ENCODE results near the gene THOC2. TPM values are rescaled to one million over a fixed set of nuclear protein-coding genes. Genes with fewer than 3 reads are reported as not detected.
"Not testable (repeated sequence)": the region's sequence is repeated elsewhere in the genome, so short reads cannot be mapped to it uniquely, and the experiment has no call there.

The THOC2 gene
- total RNA-seq, 1 experiment from 2014 or later = 43.3 TPM

DNA sequence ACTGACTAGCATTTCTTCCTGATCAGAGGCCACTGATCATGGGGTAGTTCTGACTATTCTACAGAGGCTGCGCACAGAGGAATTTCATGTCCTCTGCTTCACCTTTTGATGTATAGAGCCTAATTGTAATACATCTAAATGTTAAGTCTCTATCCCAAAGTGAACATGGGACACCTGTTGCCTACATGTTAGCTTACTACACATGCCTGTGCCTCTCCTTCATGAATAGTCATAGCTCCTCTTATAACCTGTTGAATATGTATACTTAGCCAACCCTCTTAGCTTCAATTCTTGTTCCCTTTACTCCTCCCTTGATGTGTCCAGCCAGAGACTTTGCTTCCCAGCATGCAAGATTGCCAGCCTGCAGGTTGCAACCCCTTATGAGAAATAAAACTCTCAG lies 9.6 kb upstream of the THOC2 start:
- Histone ChIP-seq H3K4me3 (ENCODE audit: insufficient read depth, low read depth, low read length) (no peak overlapping the region), H3K36me3 (replicated peaks; ENCODE audit: control insufficient read depth, insufficient read depth, low read length) (no peaks in the 10 kb centered on the region), H3K27me3 (ENCODE audit: control insufficient read depth, insufficient read depth, low read length) (no peaks in the 10 kb centered on the region)
- no peak for DNase-seq

DNA sequence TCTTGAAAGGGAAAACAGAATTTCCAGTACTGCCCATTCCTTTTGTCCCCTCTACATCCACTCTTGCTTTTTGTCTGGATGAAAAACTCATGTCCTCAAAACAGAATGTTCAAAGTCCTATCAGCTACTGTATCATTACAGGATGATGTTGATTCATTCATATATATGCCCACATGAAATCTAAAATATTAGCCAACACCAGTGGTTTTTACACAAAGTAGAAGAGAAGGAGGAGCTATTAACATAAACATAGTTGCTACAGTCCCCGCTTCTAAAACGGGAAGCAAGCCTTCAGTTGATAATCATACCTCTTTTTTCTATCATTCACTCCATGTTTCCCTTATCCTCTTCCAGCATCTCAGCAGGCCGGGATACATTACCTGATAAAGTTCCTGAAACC lies 7.7 kb upstream of the THOC2 start:
- no peak for DNase-seq
- H3K4me3 ChIP-seq (ENCODE audit: insufficient read depth, low read depth, low read length) = no peak overlapping the region
- H3K27me3 ChIP-seq (ENCODE audit: control insufficient read depth, insufficient read depth, low read length) = no peaks in the 10 kb centered on the region
- no peaks in the 10 kb centered on the region for H3K36me3 ChIP-seq (replicated peaks; ENCODE audit: control insufficient read depth, insufficient read depth, low read length)

DNA sequence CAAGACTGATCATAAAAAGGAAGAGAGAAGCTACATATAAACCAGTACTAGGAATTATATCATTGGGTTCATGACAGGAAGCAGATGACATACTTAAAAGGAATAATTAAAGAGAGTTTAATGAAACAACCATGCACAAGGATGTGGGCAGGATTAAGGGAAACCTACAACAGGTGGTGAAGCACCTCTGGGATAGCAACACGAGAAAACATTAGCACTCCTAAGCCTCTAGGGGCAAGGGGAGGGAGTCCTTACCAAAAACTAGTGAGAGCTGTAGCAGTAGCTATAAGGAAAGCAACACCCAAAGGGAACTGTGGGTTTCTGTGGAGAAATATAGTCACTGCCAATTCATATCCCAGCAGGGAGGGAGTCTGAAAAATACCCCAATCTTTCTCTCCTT lies 7.2 kb upstream of the THOC2 start:
- Histone ChIP-seq H3K36me3 (replicated peaks; ENCODE audit: control insufficient read depth, insufficient read depth, low read length) (no peaks in the 10 kb centered on the region), H3K4me3 (ENCODE audit: insufficient read depth, low read depth, low read length) (no peak overlapping the region), H3K27me3 (ENCODE audit: control insufficient read depth, insufficient read depth, low read length) (no peaks in the 10 kb centered on the region)
- peak; percentile 64 for DNase-seq

DNA sequence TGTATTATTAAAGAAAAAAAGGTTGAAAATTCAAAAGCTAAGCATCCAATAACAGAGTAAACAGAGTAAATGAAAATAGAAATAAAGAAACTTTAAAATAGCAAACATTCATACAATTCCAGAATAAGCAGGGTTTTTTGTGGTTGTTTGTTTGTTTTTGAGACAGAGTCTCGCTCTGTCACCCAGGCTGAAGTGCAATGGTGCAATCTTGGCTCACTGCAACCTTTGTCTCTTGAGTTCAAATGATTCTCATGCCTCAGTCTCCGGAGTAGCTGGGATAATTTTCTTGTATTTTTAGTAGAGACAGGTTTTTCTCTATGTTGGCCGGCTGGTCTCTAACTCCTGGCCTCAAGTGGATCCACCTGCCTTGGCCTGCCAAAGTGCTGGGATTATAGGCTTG lies 6.6 kb upstream of the THOC2 start:
- H3K36me3 ChIP-seq (replicated peaks; ENCODE audit: control insufficient read depth, insufficient read depth, low read length) = no peaks in the 10 kb centered on the region
- no peaks in the 10 kb centered on the region for H3K27me3 ChIP-seq (ENCODE audit: control insufficient read depth, insufficient read depth, low read length)
- no peak for DNase-seq
- H3K4me3 ChIP-seq (ENCODE audit: insufficient read depth, low read depth, low read length) = no peak overlapping the region

DNA sequence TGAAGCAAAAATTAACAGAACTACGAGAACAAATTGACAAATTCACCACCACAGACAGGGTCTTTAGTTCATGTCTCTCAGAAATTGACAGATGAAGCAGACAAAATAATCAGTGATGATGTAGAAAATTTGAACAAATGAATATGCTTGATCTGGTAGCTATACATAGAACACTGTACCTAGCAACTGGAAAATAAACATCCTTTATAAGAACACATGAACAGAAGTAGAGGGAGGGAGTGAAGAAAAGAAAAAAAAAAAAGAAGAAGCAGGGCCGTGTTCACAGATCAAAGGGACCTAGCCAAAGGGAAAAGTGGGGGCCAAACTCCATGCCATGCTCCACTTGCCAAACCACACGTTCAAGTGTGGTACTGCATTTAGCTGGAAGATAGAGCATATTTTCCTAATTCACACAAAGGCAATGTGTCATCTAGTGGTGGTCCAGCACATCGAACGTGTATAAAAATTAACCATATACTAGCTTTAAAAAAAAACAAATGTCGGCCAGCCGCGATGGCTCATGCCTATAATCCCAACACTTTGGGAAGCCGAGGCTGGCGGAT lies 5.6 kb upstream of the THOC2 start:
- Histone ChIP-seq H3K4me3 (ENCODE audit: insufficient read depth, low read depth, low read length) (no peak overlapping the region), H3K27me3 (ENCODE audit: control insufficient read depth, insufficient read depth, low read length) (no peaks in the 10 kb centered on the region), H3K36me3 (replicated peaks; ENCODE audit: control insufficient read depth, insufficient read depth, low read length) (no peaks in the 10 kb centered on the region)
- DNase-seq = no peak

DNA sequence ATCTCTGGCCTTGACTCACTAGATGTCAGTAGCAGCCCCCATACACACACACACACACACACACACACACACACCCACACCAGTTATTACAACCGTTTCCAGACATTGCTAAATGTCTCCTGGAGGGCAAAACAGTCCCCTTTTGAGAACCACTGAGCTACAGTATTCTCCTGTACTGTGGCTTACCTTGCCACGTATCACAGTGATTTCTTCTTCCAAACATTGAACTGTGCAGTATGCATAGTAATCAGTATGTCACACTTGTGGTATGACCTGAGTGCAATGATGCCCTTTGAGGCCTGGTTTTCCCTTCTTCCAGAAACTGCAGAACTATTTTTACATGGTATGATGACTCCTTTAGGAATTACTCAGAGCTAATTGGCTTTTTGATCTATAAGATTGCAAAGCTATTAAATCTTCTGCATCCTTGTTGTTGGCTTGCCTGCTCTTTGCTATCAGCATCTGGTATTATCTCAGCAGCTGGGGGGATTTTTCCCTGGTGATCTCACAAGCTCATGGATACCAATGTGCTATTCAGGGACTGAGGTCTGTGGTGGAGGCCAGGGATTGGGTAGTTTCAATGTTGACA lies 3.6 kb upstream of the THOC2 start:
- no peak overlapping the region for H3K4me3 ChIP-seq (ENCODE audit: insufficient read depth, low read depth, low read length)
- DNase-seq = no peak
- H3K27me3 ChIP-seq (ENCODE audit: control insufficient read depth, insufficient read depth, low read length) = no peaks in the 10 kb centered on the region
- no peaks in the 10 kb centered on the region for H3K36me3 ChIP-seq (replicated peaks; ENCODE audit: control insufficient read depth, insufficient read depth, low read length)

DNA sequence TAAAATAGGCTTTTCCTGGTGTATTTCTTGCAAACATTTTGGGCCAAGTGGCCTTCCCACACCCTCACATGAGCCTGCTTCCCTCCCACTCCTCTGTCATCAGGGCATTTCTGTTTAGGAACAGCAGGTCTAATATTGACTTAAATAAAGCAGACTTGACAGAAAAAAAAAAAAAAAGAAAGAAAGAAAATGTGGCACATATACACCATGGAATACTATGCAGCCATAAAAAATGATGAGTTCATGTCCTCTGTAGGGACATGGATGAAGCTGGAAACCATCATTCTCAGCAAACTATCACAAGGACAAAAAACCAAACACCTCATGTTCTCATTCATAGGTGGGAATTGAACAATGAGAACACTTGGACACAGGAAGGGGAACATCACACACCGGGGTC lies 2.3 kb upstream of the THOC2 start:
- DNase-seq; H3K27me3 ChIP-seq (ENCODE audit: control insufficient read depth, insufficient read depth, low read length); H3K36me3 ChIP-seq (replicated peaks; ENCODE audit: control insufficient read depth, insufficient read depth, low read length); H3K4me3 ChIP-seq (ENCODE audit: insufficient read depth, low read depth, low read length): not testable (repeated sequence)

DNA sequence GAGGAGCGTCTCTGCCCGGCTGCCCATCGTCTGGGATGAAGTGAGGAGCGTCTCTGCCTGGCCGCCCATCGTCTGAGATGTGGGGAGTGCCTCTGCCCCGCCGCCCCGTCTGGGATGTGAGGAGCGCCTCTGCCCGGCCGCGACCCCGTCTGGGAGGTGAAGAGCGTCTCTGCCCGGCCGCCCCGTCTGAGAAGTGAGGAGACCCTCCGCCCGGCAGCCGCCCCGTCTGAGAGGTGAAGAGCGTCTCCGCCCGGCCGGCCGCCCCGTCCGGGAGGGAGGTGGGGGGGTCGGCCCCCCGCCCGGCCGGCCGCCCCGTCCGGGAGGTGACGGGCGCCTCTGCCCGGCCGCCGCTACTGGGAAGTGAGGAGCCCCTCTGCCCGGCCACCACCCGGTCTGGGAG lies 1.2 kb upstream of the THOC2 start:
- H3K4me3 ChIP-seq (ENCODE audit: insufficient read depth, low read depth, low read length); DNase-seq; H3K36me3 ChIP-seq (replicated peaks; ENCODE audit: control insufficient read depth, insufficient read depth, low read length); H3K27me3 ChIP-seq (ENCODE audit: control insufficient read depth, insufficient read depth, low read length): not testable (repeated sequence)

DNA sequence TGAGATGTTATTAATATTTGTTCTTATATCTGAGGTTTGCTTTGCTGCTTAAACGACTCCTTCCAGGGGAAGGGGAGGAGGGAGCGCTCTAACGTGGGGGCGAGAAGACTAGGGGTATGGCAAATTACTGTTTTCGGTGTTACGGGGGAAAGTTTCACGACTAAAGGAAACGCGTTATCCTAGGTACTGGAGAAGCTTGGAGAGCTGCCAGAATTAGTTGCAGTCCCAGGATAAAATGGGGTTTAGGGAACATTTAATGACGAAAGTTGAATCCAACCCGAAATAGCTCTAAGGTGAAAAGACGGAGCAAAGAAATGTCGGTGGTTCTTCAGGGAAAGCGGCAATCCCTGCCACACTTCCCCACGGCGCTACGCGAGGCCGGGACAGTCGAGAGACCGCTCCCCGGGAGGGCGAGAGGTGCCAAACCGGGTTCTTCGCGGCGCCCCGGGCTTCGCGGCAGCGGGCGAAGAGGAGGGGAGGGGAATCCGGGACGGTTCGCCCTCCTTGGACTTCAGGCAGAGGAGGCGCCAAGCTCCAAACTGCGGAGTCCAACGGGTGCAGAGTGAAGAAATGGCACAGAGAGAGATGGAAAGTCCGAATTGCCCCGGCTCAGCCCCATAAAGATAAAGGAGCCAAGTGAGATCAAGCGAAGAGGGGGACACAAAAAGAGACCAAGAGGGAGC lies 724 bp downstream of the THOC2 start:
- H3K36me3 ChIP-seq (replicated peaks; ENCODE audit: control insufficient read depth, insufficient read depth, low read length) = no peaks in the 10 kb centered on the region
- peak; percentile 60 for DNase-seq
- H3K27me3 ChIP-seq (ENCODE audit: control insufficient read depth, insufficient read depth, low read length) = no peaks in the 10 kb centered on the region
- H3K4me3 ChIP-seq (ENCODE audit: insufficient read depth, low read depth, low read length) = peak overlapping the region; percentile 79

DNA sequence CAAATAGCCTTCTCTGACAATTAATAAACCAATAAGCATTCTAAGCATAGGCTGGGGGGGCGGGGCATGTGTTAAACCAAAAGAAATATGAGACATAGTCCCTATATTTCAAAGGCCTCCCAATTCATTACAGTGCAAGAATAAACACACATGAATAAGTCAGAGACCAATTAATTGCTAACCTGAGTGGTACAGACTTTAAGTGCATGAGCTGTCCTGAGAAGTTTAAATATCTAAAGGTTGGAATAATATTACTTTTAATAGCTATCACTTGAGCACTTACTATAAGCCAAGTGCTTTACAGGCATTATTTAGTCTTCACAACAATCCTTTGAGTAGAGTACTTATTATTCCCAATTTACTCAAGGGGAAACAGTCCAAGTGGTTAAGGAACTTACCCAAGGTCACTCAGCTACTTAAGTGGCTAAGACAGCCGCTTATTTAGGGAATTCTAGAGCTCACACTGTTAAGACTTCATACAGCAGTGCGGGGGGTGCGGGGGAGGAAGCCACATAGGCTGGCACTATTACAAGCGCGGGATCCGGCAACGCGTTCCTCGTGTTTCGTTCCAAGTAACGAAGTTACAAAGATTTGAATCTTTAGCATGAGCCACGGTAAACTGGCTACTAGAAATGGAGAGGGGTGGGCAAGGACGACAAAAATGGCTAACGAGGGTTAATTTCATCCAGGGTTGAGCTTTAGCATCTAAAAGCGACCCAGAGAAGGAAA lies 1.4 kb downstream of the THOC2 start:
- DNase-seq = peak; percentile 50
- Histone ChIP-seq H3K4me3 (ENCODE audit: insufficient read depth, low read depth, low read length) (peak overlapping the region; percentile 79), H3K36me3 (replicated peaks; ENCODE audit: control insufficient read depth, insufficient read depth, low read length) (no peaks in the 10 kb centered on the region), H3K27me3 (ENCODE audit: control insufficient read depth, insufficient read depth, low read length) (no peaks in the 10 kb centered on the region)

DNA sequence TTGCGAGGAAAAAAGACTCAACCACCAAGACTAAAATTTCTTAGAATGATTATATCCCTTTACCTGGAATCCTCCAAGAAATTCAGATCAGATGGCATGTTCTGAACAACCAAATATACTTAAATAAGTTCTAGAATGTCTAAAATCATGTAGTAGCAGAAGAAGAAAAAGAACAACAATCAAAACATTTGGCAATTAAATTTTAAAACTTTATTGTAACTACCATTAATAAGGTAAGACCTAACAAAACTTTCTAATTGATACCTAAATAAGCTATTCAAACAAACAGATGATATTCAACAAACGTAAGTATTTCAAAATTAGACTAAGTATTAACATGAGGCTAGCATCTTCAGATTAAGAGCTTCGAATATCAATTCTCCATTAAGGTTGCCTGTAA lies 4.3 kb downstream of the THOC2 start:
- DNase-seq = no peak
- Histone ChIP-seq H3K36me3 (replicated peaks; ENCODE audit: control insufficient read depth, insufficient read depth, low read length) (no peaks in the 10 kb centered on the region), H3K27me3 (ENCODE audit: control insufficient read depth, insufficient read depth, low read length) (no peaks in the 10 kb centered on the region), H3K4me3 (ENCODE audit: insufficient read depth, low read depth, low read length) (no peak overlapping the region)

DNA sequence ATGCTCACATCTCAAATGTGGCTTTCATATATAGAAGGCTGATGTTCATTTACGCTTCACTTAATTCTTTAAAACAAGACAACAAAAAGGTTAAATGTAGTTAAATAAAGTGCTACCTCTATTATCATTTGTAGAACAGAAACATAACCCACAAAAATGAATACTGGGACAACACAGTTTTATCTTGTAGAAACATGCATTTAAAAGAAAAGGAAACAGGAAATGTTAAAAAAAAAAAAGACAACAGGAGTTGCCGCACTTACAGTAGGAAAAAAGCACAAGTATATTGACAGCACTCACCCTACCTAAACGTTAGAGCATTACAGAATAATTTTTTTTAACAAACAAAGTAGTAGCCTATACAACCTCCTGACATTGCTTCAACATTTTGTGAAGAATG lies 4.8 kb downstream of the THOC2 start:
- no peak for DNase-seq
- Histone ChIP-seq H3K36me3 (replicated peaks; ENCODE audit: control insufficient read depth, insufficient read depth, low read length) (no peaks in the 10 kb centered on the region), H3K4me3 (ENCODE audit: insufficient read depth, low read depth, low read length) (no peak overlapping the region), H3K27me3 (ENCODE audit: control insufficient read depth, insufficient read depth, low read length) (no peaks in the 10 kb centered on the region)

DNA sequence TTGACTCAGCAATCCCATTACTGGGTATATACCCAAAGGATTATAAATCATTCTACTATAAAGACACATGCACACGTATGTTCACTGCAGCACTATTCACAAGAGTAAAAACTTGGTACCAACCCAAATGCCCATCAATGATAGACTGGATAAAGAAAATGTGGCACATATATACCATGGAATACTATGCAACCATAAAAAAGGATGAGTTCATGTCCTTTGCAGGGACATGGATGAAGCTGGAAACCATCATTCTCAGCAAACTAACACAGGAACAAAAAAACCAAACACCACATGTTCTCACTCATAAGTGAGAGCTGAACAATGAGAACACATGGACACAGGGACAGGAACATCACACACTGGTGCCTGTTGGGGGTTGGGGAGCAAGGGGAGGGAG lies 10.7 kb downstream of the THOC2 start:
- H3K27me3 ChIP-seq (ENCODE audit: control insufficient read depth, insufficient read depth, low read length); DNase-seq; H3K4me3 ChIP-seq (ENCODE audit: insufficient read depth, low read depth, low read length); H3K36me3 ChIP-seq (replicated peaks; ENCODE audit: control insufficient read depth, insufficient read depth, low read length): not testable (repeated sequence)

DNA sequence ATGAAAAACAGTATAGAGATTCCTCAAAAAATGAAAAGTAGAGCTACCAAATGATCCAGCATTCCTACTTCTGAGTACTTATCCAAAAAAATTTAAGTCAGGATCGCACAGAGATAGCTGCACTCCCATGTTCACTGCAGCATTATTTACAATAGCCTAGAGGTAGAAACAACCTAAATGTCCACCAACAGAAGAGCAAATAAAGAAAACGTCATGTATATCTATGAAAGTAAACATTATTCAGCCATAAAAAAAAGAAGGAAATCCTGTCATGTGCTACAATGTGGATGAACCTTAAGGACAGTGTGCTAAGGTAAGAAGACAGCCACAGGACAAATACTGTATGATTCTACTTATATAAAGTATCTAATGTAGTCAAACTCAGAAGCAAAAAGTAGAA lies 12.4 kb downstream of the THOC2 start:
- DNase-seq = no peak
- H3K4me3 ChIP-seq (ENCODE audit: insufficient read depth, low read depth, low read length) = no peak overlapping the region
- H3K27me3 ChIP-seq (ENCODE audit: control insufficient read depth, insufficient read depth, low read length) = no peaks in the 10 kb centered on the region
- no peaks in the 10 kb centered on the region for H3K36me3 ChIP-seq (replicated peaks; ENCODE audit: control insufficient read depth, insufficient read depth, low read length)

DNA sequence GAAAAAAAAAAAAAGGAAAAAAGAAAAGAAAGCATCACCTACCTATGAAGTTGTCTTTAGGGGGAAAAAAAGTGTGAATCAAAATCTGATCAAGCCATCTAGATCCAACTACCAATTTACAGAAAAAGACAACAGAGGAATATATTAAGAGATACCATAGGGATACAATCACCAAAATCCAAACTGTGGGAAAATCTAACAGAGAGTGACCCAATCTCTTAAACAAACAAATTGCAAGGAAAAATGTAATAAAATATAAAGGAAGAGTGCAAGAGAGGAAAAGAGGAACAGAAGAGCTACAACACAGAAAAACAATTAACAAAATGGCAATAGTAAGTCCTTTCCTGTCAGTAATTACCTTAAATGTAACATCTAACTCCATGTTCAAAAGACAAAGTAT lies 19.0 kb downstream of the THOC2 start:
- no peak overlapping the region for H3K4me3 ChIP-seq (ENCODE audit: insufficient read depth, low read depth, low read length)
- no peaks in the 10 kb centered on the region for H3K27me3 ChIP-seq (ENCODE audit: control insufficient read depth, insufficient read depth, low read length)
- DNase-seq = no peak
- H3K36me3 ChIP-seq (replicated peaks; ENCODE audit: control insufficient read depth, insufficient read depth, low read length) = no peaks in the 10 kb centered on the region
